GM12878 (cell line): ENCODE results near the gene FAM25A. TPM values are rescaled to one million over a fixed set of nuclear protein-coding genes. Genes with fewer than 3 reads are reported as not detected.

Experiments used
- ATAC-seq: fragments of 200-7000 bp; cut with Tn5 transposase; 3 replicates; pipeline ENCODE4 v1.9.1; 2020; ENCODE audit warnings: mild to moderate bottlenecking, moderate library complexity
- BruUV-seq: library from RNA; stranded (reverse); fragments of 400-500 nt; replicated peaks from 2 replicates; lab custom pipeline; 2021; lab: Mats Ljungman, UMichigan
- CTCF ChIA-PET: fragments of 300-600 bp; sonication (Branson Sonifier 250); formaldehyde crosslinking; extraction: SDS; loops from one replicate; lab custom pipeline; 2021; ENCODE audit warnings: inconsistent platforms; lab: Yijun Ruan, JAX
- POLR2A ChIA-PET: fragments of 350-600 bp; formaldehyde crosslinking; extraction: SDS; loops from one replicate; lab custom pipeline; 2021; ENCODE audit warnings: inconsistent platforms; lab: Charles Lee
- RAD21 ChIA-PET: fragments of 300-600 bp; sonication (Branson Sonifier 250); formaldehyde crosslinking; loops from one replicate; lab custom pipeline; 2023; ENCODE audit warnings: antibody characterized with exemption; ENCODE audit not compliant: unreplicated experiment; lab: Charles Lee
- SMC1A ChIA-PET: fragments of 300-600 bp; sonication (Branson Sonifier 250); formaldehyde crosslinking; loops from one replicate; lab custom pipeline; 2023; ENCODE audit not compliant: unreplicated experiment, uncharacterized antibody; lab: Charles Lee
- DNase-seq: peaks from one replicate; pipeline ENCODE4 v3.0.0-alpha.2; 2011; ENCODE audit warnings: low read depth, low spot score
- FAIRE-seq: peaks from 3 replicates; lab custom pipeline; 2011; peaks lifted over from hg19 to GRCh38; lab: Jason Lieb, UNC
- H2AFZ ChIP-seq: 2 replicates; pipeline ENCODE4 v1.6.0; 2011; ENCODE audit warnings: low read depth, low read length, control low read depth; ENCODE audit not compliant: control insufficient read depth
- H3K27ac ChIP-seq: 2 replicates; pipeline ENCODE4 v1.5.1; 2011; ENCODE audit warnings: control low read depth; ENCODE audit not compliant: control insufficient read depth, insufficient read depth
- H3K27me3 ChIP-seq, 2 experiments: replicated peaks in 1 of 2; 2 replicates each; pipeline versions ENCODE4 v1.6.0 to v1.6.1; 2011; ENCODE audit warnings: low read length in 1 of 2; ENCODE audit not compliant: control insufficient read depth in 2 of 2, insufficient read depth in 2 of 2
- H3K36me3 ChIP-seq, 2 experiments: 2 replicates each; pipeline ENCODE4 v1.5.1; 2011; ENCODE audit warnings: low read length in 1 of 2; ENCODE audit not compliant: control insufficient read depth in 2 of 2, insufficient read depth in 2 of 2
- H3K4me1 ChIP-seq: 2 replicates; pipeline ENCODE4 v1.6.1; 2011; ENCODE audit warnings: mild to moderate bottlenecking, low read length, moderate library complexity, mixed read lengths; ENCODE audit not compliant: control insufficient read depth, insufficient read depth
- H3K4me2 ChIP-seq: 2 replicates; pipeline ENCODE4 v1.6.0; 2011; ENCODE audit warnings: control low read depth; ENCODE audit not compliant: control insufficient read depth, insufficient read depth
- H3K4me3 ChIP-seq: fragments of 200-600 bp; sonication (generic); 2 replicates; pipeline ENCODE4 v1.5.1; 2016
- H3K79me2 ChIP-seq: 2 replicates; pipeline ENCODE4 v1.6.0; 2011; ENCODE audit warnings: low read length; ENCODE audit not compliant: control insufficient read depth, insufficient read depth
- H3K9ac ChIP-seq: 2 replicates; pipeline ENCODE4 v1.8.0; 2011; ENCODE audit warnings: low read length, control low read depth, mixed read lengths; ENCODE audit not compliant: control insufficient read depth, insufficient read depth
- H3K9me3 ChIP-seq: replicated peaks from 3 replicates; pipeline ENCODE4 v1.5.1; 2011; ENCODE audit warnings: mild to moderate bottlenecking, low read length; ENCODE audit not compliant: control insufficient read depth, insufficient read depth
- H4K20me1 ChIP-seq: 2 replicates; pipeline ENCODE4 v1.6.0; 2011; ENCODE audit not compliant: control insufficient read depth, insufficient read depth
- BACH1 ChIP-seq: fragments of 450-650 bp; IDR thresholded peaks from 2 replicates; pipeline ENCODE4 v1.6.1; 2017; ENCODE audit warnings: mild to moderate bottlenecking, borderline replicate concordance
- BMI1 ChIP-seq: fragments of 450-650 bp; IDR thresholded peaks from 2 replicates; pipeline ENCODE4 v1.6.1; 2016; ENCODE audit warnings: mild to moderate bottlenecking, moderate library complexity, borderline replicate concordance
- CBX3 ChIP-seq: fragments of 200-600 bp; sonication (generic); IDR thresholded peaks from 2 replicates; pipeline ENCODE4 v1.6.1; 2016; ENCODE audit warnings: low read depth, borderline replicate concordance
- EP300 ChIP-seq, 2 experiments: fragments of 150-350 bp in 1 of 2; IDR thresholded peaks; 2 replicates each; pipeline ENCODE4 v1.6.1; 2011 to 2012; ENCODE audit warnings: low read depth in 2 of 2, low read length in 2 of 2, borderline replicate concordance in 1 of 2, improper control_type of control experiment in 1 of 2, inconsistent platforms in 1 of 2; ENCODE audit not compliant: control insufficient read depth in 1 of 2
- EZH2 ChIP-seq: IDR thresholded peaks from 2 replicates; pipeline ENCODE4 v1.6.1; 2012; ENCODE audit warnings: low read depth, mild to moderate bottlenecking, control low read depth, inconsistent platforms, low read length, borderline replicate concordance; ENCODE audit not compliant: control insufficient read depth
- HDAC6 ChIP-seq: fragments of 200-600 bp; sonication (generic); IDR thresholded peaks from one replicate; pipeline ENCODE4 v1.8.0; 2017; ENCODE audit warnings: antibody characterized with exemption; ENCODE audit not compliant: unreplicated experiment
- KAT2A ChIP-seq: conservative IDR thresholded peaks from 2 replicates; pipeline ENCODE4 v1.6.1; 2011; ENCODE audit warnings: low read depth, low read length; ENCODE audit not compliant: control insufficient read depth
- MTA2 ChIP-seq: fragments of 450-650 bp; IDR thresholded peaks from 2 replicates; pipeline ENCODE4 v1.6.1; 2016; ENCODE audit warnings: low read depth, mild to moderate bottlenecking, moderate library complexity
- MTA3 ChIP-seq: IDR thresholded peaks from 2 replicates; pipeline ENCODE4 v1.6.1; 2012; ENCODE audit warnings: low read length, inconsistent platforms, borderline replicate concordance
- NFIC ChIP-seq: IDR thresholded peaks from 2 replicates; pipeline ENCODE4 v1.6.1; 2012; ENCODE audit warnings: low read depth, mild to moderate bottlenecking, inconsistent platforms, low read length, moderate library complexity
- PKNOX1 ChIP-seq: fragments of 450-650 bp; IDR thresholded peaks from 2 replicates; pipeline ENCODE4 v1.6.1; 2016; ENCODE audit warnings: mild to moderate bottlenecking
- PML ChIP-seq: IDR thresholded peaks from 2 replicates; pipeline ENCODE4 v1.6.1; 2012; ENCODE audit warnings: low read length, inconsistent platforms
- POLR2AphosphoS2 ChIP-seq: IDR thresholded peaks from 2 replicates; pipeline ENCODE4 v1.6.1; 2011; ENCODE audit warnings: low read depth, mild to moderate bottlenecking, low read length, improper control_type of control experiment, moderate library complexity
- POU2F2 ChIP-seq: IDR thresholded peaks from 3 replicates; pipeline ENCODE4 v1.6.1; 2011; ENCODE audit warnings: low read depth, mild to moderate bottlenecking, low read length, borderline replicate concordance
- RBBP5 ChIP-seq: fragments of 200-600 bp; sonication (generic); conservative IDR thresholded peaks from 2 replicates; pipeline ENCODE4 v1.6.1; 2016
- RCOR1 ChIP-seq: conservative IDR thresholded peaks from 2 replicates; pipeline ENCODE4 v1.6.1; 2012; ENCODE audit warnings: low read depth, low read length, improper control_type of control experiment
- SIN3A ChIP-seq: IDR thresholded peaks from 2 replicates; pipeline ENCODE4 v1.6.1; 2012; ENCODE audit warnings: low read depth, low read length, improper control_type of control experiment
- TBL1XR1 ChIP-seq: IDR thresholded peaks from 2 replicates; pipeline ENCODE4 v1.6.1; 2012; ENCODE audit warnings: low read depth, low read length, improper control_type of control experiment
- TCF7 ChIP-seq: IDR thresholded peaks from 2 replicates; pipeline ENCODE4 v1.6.1; 2014; ENCODE audit warnings: antibody characterized with exemption, borderline replicate concordance
- ZSCAN29 ChIP-seq: fragments of 450-650 bp; IDR thresholded peaks from 2 replicates; pipeline ENCODE4 v1.6.1; 2017; ENCODE audit warnings: mild to moderate bottlenecking, moderate library complexity
- in situ Hi-C: fragments of 300-500 bp; cut with MboI; formaldehyde crosslinking; loops from 9 replicates; pipeline ENCODE4 v1.14.3; 2018; ENCODE audit warnings: mixed read lengths
- intact Hi-C: fragments of 100-400 bp; cut with micrococcal nuclease; formaldehyde crosslinking; loops from one replicate; pipeline ENCODE4 v1.14.2; 2022; ENCODE audit not compliant: unreplicated experiment
- polyA plus RNA-seq, 11 experiments: library from polyadenylated mRNA; depleted of rRNA in 4 of 11; unstranded in 6 of 11; stranded (reverse) in 5 of 11; fragments of >200 nt; fragmentation: Nextera tagmentation in 4 of 11; fragmentation: Illumina TruSeq in 1 of 11; extraction: Ambion mirVana in 4 of 11; extraction: Trizol in 1 of 11; gene quantifications; 1 replicate in 1 of 11; 2 replicates in 10 of 11; pipeline versions ENCODE4 v1.2.1 to v1.2.3, GENCODE V29; 2011 to 2016; ENCODE audit warnings: inconsistent platforms in 2 of 11, missing spikeins in 2 of 11, low read depth in 1 of 11
- total RNA-seq, 4 experiments: library from RNA; depleted of rRNA in 3 of 4; stranded (reverse); fragments of >200 nt in 3 of 4; fragmentation: Illumina TruSeq in 1 of 4; extraction: Trizol in 1 of 4; gene quantifications; 2 replicates each; pipeline versions ENCODE4 v1.2.1 to v1.2.3, GENCODE V29; 2013 to 2021

The FAM25A gene
- total and polyA plus RNA-seq, 10 of the 15 experiments (the other 5 are each of a cell fraction or from before 2014, with no cell fraction given): not detected

- ATAC-seq: no peak
- ChIA-PET SMC1A (no interaction called here), POLR2A (no interaction called here), RAD21 (no interaction called here), CTCF (interaction anchor here (0.9 kb wide), 1 partner anchor 12 kb away, joined by 3 read pairs; no protein-coding TSS in a partner anchor)
- no TSS peak for BruUV-seq
- H3K4me3 ChIP-seq: no peak overlapping the region
- no peak overlapping the region for H2AFZ ChIP-seq
- no peak overlapping the region for H3K27ac ChIP-seq
- no peaks in the 10 kb centered on the region for H3K4me1 ChIP-seq
- intact Hi-C loops: no loop called here
- H3K9me3 ChIP-seq: no peaks in the 10 kb centered on the region
- no peaks in the 10 kb centered on the region for H4K20me1 ChIP-seq
- H3K9ac ChIP-seq: no peak overlapping the region
- H3K36me3 ChIP-seq: no peaks in the 10 kb centered on the region
- no peak for FAIRE-seq
- DNase-seq: no peak
- H3K79me2 ChIP-seq: no peaks in the 10 kb centered on the region
- in situ Hi-C loops: no loop called here
- peaks cover 0 to 2% of the 10 kb centered on the region in 2 experiments; a peak in 1 of 4 replicates for H3K27me3 ChIP-seq
- TF ChIP-seq RBBP5: no peak
- TF ChIP-seq SIN3A: no peak
- TF ChIP-seq TCF7: no peak
- no peak for TF ChIP-seq HDAC6
- TF ChIP-seq NFIC: no peak
- no peak for TF ChIP-seq POLR2AphosphoS2
- no peak for TF ChIP-seq MTA2
- no peak for TF ChIP-seq EZH2
- no peak for TF ChIP-seq BMI1
- no peak for TF ChIP-seq EP300 (IDR thresholded peaks at IDR 0.05; ENCODE audit: borderline replicate concordance in 1 of 2, control insufficient read depth in 1 of 2, low read depth in 2 of 2, low read length in 2 of 2)
- TF ChIP-seq BACH1: no peak
- TF ChIP-seq PML: no peak
- TF ChIP-seq RCOR1: no peak
- TF ChIP-seq KAT2A: no peak
- no peak for TF ChIP-seq TBL1XR1
- no peak for TF ChIP-seq POU2F2
- TF ChIP-seq CBX3: no peak
- no peak for TF ChIP-seq ZSCAN29
- TF ChIP-seq MTA3: no peak
- no peak for TF ChIP-seq PKNOX1
- H3K4me2 ChIP-seq: no peak overlapping the region
These were observed 27.6 kb upstream of the FAM25A start for GRCh38 chr10:86992456-86992855.
